NCI-H2171 treated with DMSO at 0.1 percent for 48 hours (cell line): ENCODE results near the gene BPIFB2.
"Not testable (repeated sequence)": the region's sequence is repeated elsewhere in the genome, so short reads cannot be mapped to it uniquely, and the experiment has no call there.

Experiments
- DNase-seq: peaks from one replicate; lab custom pipeline; 2025; lab: John Stamatoyannopoulos, UW

BPIFB2 gene

DNA sequence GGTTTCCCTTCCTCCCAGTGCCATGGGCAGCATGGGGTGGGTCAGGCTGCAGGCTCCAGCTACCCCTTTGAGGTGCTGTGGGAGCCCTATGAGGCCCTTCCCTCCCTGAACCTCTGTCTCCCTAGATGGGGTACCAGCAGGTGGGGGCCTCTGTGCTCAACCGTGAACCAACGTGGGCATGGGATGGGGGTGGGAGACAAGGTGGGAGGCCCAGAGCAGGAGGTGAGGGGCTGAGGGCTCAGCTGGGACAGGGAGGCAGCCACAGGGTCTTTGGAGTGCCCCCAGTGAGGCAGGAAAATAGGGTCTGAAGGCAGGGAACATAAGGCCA is 36.6 kb upstream of the BPIFB2 start:
- no peak for DNase-seq

DNA sequence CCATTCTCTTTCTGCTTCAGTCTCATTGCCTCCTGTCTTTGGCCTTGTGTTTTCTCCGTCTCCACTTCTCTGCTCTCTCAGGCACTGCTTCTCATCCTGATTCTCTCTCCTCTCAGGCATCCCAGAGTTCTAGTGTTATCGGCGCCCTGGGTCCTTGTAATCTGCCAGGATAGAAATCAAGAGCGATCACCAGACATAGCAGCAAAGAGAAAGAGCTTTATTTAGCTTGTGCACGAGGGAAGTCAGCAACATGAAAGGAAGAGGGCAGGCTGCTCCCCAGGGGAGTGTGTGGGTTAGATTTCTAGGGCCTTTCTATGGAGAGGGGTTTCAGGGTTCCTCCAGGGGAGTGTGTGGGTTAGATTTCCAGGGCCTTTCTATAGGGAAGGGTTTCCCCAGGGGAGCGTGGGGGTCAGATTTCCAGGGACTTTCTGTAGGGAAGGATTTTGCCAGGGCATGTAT is 35.8 kb upstream of the BPIFB2 start:
- DNase-seq: peak; percentile 61

DNA sequence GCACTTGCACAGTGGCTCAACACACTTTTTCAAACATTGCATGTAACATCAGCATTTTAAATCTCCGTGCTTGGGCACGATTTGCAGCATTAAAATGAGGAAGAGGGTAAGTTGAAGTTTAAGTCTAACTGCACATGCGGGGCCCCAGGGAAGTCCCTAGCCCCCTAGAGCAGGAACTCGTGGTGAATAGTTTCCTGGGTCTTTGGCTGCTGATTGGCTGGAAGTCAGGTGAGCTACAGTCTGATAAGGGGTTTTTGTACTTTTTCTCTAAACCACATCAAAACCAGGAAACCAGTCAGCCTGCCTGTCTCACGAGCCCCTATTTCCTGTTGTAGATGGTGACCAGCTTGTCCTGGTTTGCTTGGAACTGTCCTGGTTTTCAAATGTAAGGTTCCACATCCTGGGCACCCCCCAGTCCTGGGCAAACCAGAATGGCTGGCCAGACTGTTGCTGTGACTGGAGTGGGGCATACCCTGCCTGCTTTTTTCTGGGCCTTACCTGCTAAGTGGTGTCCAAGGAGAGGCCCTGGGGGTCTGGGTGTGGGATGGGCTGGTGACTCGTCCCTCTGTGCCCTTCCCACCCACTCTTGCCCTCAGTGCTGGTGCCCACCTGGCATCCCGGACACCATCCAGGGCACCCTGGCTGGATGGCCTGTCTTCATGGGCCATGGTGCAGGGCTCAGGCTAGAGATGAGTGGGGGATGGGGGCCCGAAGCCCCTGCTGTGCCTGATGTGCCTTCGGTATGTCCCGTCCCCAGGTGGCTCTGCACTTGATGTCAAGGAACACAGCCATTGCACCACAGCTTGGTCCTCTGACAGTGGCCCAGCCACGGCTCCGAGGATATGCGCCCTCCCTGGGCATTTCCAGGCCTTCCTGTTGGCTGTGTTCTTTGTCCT is 35.1 kb upstream of the BPIFB2 start:
- no peak for DNase-seq

DNA sequence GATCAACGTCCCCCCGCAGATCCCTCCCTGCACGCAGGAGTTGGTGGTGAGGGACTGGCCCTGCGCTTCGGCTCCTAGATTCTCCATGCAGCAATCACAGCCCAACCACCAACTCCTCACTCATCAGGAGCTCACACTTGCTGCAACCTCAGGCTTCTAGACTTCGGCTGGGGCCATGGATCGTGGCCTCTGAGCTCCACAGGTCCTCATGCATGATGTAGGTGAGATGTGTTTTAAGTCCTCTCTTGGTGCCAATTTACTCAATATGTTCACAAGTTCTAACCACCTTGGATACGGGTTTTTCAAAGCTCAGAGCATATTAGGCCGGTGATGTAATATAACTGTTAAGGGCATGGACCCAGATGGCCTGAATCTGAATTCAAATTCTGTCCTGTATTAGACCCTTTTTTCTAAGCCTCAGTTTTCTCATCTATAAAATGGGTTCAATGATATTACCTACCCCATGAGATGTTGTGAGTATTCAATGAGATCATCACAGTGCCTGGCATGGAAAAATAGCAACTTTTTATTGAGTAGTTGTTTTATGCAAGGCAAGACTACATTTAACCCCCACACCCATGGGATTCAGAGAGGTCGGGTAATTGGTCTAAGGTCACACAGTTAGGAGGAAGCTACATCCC is 34.3 kb upstream of the BPIFB2 start:
- DNase-seq: no peak

DNA sequence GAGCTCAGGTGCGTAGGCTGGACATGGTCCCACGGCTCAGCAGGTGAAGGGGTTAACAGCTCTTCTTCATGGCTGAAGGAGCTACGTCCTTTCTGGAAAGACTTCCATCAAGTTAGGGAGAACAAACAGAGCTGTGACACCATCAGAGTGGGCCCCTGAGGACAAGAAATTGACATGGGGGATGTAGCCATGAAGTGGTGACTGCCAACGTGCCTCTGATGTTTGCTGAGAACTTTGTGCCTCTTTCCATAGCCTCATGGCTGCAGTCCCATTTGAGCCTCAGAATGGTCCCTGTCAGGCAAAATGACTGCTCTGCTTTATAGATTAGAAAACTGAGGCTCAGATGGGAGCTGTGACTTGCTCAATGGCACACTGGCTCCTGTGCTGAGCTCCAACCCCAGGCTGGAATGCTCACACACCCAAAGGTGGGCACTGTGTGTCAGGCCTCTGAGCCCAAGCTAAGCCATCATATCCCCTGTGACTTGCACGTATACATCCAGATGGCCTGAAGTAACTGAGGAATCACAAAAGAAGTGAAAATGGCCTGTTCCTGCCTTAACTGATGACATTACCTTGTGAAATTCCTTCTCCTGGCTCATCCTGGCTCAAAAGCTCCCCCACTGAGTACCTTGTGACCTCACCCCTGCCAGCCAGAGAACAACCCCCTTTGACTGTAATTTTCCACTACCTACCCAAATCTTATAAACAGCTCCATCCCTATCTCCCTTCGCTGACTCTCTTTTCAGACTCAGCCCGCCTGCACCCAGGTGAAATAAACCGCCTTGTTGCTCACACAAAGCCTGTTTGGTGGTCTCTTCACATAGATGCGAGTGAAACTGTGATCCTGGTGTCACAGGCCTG is 33.1 kb upstream of the BPIFB2 start:
- not testable (repeated sequence) for DNase-seq

DNA sequence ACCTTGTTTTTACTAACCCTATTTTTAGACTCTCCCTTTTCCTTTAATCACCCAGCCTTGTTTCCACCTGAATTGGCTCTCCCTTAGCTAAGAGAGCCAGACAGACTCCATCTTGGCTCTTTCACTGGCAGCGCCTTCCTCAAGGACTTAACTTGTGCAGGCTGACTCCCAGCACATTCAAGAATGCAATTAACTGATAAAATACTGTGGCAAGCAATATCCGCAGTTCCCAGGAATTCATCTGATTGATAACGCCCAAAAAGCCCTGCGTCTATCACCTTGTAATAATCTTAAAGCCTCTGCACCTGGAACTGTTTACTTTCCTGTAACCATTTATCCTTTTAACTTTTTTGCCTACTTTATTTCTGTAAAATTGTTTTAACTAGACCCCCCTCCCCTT is 32.4 kb upstream of the BPIFB2 start:
- DNase-seq: not testable (repeated sequence)

DNA sequence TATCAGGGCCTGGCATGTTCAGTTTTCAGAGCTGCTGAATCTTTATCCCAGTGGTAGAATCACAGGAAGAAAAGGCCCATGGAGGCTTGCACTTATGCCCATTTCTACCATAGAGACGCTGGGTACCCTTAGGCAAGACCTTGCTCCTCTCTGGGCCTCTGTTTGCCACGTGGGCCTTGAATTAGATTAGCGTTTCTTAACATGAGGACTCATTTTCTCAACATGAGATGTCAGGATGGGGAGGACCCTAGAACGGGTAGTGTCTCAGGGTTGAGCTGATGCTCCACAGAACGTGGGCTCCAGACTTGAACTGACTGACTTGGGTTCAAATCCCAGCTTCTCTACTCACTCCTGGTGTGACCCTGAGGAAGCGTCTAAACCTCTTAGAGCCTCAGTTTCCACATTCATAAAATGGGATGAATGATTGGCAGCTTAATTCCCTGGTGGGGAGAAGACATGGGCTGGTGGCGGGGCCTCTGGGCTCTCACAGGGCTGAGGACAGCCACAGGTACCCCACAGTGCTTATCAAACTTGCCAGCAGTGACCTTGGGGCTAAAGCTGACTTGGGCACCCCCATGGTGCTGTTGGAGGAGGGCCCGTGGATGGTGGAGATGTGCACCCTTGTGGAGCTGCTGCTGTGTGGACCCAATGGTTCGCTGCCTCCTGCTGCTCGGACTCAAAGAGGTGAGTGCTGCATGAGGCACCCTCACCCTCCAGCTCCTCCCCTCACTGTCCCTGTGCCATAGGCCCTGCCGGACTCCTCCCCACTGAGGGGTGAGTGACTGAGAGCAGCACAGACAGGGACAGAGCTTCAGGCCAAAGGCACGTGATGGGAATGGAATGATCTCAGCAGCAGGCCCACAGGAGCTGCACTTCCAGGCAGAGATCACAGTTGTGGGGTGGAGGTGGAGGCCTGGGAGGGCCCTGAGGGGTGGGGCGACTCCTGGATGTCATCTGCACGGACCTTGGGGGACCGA is 31.5 kb upstream of the BPIFB2 start:
- DNase-seq: no peak

DNA sequence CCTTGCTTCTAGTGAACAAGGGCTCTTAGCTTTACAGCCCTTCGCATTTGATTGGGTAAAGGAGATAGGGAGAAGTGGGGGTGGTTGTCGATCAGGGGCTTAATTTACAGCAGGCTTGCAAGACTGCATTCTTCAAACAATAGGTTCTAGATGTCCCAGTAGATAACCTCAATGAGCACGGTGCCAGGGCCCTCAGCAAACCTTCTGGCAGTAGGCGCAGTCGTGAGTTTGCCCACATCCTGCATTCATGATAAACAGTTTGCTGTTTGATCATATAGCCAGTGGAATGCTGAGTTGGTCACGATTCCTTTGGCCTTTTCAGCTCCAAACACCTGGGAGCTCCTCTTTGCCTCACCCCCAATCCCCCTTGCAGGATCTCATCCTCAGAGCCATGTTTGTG is 30.8 kb upstream of the BPIFB2 start:
- DNase-seq: no peak

DNA sequence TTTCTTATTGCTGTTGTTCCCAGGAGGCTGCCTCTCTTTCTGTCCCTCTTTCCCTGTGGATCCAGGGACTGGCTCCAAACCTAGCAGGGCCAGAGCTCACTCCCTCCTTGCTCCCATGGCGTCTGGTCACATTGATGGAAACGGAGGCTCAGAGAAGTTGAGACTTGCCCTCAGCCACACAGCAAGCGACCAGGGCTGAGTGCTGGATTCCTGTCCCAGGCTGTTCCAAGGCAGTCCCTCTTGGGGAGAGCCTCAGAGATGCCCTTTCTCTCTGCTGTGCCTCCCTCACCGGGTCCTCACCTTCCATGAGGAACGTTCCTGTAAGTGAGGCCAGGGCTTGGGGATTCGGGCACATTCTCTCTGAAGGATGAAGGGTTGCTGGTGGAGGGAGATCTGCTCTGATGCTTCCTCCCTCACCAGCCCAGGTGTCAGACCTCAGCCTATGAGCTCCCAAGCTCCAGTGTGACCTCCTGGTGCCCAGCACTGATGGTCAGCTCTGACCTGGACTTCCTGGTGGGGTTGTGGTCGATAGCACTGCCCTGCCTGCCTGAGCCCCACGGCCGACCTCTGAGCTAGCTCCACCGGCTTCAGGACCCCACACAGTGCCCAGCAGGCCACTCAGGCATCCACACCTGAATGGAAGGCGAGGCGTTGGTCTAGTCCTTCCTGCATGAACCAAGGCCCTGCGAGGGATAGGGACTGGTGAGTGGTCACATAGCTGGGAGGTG is 30.1 kb upstream of the BPIFB2 start:
- DNase-seq: no peak

DNA sequence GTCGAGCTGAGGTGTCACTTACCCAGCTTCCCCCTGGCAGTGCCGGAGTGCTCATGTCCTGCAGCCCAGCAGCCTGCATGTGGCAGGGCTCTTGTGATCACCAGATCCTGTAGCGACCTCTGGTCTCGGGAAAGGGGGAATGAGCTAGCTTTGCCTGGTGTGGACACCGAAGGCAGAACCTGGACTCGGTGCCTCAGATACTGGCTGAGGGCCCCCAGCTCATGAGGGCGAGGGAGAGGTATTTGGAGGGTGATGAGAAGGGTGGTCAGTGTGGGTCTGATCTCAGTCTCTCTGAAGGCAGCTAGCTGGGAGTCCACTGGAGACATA is 29.5 kb upstream of the BPIFB2 start:
- no peak for DNase-seq

DNA sequence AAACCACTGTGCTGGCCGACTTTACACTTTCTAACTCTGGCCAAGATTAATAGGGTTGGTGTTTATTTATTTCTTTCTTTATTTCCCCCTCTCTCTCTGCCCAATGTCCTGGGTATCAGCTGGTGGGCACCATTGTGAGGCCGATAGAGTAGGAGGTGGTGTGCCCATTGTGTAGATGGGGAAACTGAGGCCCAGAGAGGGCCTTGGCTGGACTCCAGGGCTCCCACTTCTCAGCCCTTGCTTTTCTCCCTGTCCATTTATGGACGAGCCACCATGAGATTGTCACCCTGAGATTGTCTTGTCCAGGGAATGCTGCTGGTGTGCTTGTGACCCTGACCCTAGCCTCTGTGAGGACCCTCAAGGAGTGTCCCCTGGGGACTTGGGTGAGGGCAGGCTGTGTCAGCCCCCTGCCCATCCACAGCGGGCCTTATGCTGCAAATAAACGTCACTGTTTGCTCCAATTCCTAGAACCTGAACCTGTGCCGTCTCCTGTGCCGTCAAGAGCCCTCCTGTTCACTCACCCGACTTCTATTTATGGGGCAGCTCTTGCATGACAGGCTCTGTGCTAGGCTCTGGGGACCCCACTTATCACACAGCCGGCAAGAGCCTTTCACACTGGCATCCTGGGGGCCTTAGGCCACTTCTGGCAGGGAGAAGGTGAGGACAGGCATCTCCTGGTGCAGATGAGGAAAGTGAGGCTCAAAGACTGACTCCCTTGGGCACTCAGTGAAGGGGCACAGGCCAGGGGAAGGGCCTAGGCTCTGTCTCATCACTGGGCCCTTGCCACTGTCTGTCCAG is 28.1 kb upstream of the BPIFB2 start:
- DNase-seq: no peak

DNA sequence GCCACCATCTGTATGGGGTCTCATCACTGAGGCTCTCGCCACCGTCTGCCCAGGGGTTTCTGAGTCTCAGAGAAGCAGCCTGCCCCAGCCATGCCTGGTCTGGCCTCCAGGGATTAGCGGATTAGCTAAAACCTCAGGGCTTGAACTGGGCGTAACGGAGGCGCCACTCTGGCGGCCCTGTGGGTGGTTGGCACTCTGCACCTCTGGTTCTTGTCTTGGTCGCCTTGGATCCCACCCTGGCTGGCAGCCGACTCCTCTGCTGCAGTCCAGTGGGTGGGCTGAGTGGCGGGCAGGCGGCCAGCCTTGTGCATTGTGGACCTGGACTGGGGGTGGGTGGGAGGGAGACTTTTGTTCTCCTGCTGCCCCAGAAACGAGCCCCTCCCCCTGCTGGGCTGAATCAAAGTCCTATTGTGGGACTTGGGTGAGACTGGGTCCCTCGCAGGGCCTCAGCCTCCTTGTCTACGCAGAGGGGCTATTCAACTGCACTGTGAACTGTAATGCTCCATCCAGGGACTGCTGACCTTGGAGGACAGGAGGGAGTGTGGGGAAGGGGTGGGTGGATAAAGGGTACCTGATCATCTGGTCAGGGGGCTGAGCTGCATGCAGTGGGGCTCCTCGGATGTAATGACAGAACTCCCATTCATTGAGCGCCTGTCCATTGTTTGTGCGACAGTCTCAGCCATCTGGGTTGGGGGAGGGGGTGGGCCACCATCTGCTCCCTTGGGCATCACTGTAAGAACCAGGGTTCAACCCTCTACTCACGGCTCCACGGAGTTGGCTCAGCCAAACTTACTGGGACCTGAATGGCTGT is 27.2 kb upstream of the BPIFB2 start:
- DNase-seq: peak; percentile 17

DNA sequence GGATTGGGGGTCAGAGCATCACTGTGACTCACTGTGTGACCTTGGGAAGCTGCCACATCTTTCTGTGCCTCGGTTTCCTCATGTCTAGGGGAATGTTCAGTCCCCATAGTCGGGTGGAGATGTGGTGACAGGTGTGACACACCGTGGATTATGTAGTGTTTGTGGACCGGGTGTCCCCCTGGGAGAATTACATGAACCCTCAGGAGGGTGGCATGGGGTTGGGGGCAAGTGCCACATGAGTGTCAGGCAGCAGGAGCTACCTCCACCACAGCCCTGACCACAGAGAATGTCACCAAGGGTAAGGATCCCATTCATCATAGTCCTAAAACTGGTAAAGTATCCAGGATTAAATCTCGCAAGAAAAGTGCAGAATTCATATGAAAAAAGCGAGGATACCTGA is 26.5 kb upstream of the BPIFB2 start:
- no peak for DNase-seq

DNA sequence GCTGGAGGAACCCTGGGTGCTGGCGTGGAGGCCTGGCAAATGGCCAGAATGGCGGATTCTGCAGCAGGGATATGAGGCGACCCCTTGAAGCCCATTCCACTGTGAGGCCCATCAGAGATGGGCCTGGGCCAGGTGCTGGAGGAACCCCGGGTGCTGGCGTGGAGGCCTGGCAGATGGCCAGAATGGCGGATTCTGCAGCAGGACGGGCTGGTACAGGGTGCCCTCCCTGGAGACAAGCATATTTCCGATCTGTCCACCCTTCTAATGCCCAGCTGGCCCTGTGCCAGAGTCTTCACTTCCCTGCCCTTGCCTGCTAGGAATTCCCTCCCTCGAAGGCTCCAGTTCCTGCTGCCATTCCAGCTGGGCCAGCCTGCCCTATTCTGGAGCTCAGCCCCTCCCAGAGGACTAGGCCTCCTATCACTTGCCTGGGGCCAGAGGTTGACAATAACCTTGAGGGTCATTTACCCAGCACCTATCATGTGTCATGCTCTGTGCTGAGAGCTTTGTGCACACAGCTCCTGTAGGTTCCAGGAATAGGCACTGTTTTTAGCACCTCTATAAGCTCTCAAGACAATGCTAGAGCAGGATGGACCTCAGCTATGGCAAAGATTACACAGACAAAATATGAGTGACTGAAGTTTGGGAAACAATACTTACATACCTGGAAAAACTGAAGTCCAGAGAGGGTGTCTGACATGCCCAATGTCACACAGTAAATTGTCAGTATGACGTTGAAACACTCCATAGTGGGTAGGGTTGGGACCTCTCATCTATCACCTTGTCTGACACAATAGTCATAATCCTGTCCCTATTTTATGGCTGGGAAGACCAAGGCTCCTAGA is 24.7 kb upstream of the BPIFB2 start:
- DNase-seq: peak; percentile 28

DNA sequence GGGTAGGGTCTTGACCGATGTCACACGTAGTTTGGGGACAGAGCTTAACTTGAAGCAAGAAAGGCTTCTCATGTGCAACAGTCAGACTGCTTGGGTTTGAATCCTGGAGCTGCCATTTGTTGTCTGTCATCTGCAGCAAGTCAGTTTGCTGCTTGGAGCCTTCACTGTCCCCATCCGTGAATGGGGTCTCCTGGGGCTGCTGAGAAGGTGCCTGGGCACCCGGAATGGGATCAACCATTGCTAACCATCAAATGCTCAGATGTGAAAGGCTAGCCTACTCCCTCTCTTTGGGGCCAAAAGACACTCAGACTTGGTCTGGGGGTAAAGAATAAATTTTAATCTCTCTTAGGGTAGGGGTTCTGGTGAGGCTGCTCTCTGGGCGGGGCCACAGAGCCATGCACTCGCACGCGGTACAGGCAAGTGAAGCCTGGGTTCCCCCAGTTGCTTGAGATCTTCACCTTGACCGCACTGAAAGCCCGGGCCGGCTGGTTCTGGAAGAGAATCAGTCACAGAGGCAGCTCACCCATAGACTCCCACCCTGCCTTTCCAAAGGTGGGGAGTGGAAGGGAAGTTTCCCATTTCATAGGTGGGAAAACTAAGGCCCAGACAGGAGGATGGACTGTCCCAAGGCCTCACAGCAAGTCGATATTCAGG is 23.9 kb upstream of the BPIFB2 start:
- no peak for DNase-seq

DNA sequence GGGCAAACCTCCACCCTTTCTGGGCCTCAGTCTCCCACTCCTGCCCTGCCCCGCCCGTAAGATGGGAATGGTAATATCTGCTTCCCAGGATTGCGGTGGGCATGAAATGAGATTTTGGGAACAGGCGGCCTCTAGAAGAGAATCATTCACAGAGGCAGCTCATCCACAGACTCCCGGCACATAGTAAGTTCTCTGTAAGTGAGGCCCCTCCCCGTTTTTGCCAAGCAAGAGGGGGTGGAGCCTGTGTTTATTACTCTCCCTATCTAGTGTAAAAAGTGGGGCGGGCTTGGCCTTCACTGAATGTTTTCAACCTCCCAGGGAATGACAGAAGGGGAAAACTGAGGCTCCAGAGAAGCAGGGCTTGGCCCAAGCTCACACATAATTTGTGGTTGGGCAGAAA is 23.3 kb upstream of the BPIFB2 start:
- DNase-seq: no peak

DNA sequence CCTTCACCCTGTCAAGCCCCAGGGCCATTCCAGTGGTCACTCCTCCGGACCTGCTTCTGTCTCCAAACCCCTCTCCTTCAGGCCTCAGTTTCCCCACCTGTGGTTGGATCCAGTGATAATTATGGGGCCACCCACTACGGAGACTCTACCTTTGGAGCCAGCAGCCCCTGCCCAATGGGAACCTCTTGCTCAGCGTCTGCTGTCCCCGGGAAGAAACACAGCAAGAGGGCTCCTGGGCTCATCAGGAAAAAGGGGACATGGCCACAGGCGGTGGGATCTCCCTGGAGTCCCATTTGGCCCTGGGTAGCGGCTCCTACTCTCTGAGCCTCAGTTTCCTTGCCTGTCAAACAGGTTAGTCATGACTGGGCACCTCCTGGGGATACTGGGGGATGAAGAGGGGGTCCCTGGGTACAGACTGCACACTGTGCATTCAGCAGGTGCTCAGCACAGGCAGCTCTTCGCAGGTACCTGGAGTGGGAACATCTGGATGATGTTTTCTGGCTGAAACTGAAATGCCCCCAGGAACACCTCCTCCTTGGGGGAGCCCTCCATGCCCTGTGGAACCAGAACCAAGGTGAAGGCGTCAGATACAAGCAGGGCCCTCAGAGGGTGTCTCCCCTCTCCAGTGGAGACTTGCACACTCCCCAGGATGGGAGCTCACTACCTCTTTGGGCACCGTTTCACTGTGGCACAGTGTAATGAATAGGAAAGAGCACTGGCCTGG is 22.7 kb upstream of the BPIFB2 start:
- no peak for DNase-seq
